H1 (cell line): ENCODE measurements around the gene GRAMD1B. TPM values are rescaled to one million over a fixed set of nuclear protein-coding genes. Genes with fewer than 3 reads are reported as not detected.

Experiments used
- CTCF ChIA-PET: fragments of 300-600 bp; sonication (Branson Sonifier 250); formaldehyde crosslinking; loops from one replicate; lab custom pipeline; 2021; ENCODE audit not compliant: partially characterized antibody; lab: Charles Lee
- POLR2A ChIA-PET: fragments of 300-600 bp; sonication (Branson Sonifier 250); formaldehyde crosslinking; loops from one replicate; lab custom pipeline; 2021; ENCODE audit warnings: inconsistent platforms; ENCODE audit not compliant: partially characterized antibody; lab: Charles Lee
- DNase-seq, 2 experiments: peaks; one replicate each; pipeline versions ENCODE4 v3.0.0 to v3.0.0-alpha.2; 2010 to 2022; ENCODE audit warnings: low spot score in 2 of 2, low read depth in 1 of 2, mixed read lengths in 1 of 2
- FAIRE-seq: peaks from 2 replicates; lab custom pipeline; 2011; peaks lifted over from hg19 to GRCh38; lab: Jason Lieb, UNC
- H2AFZ ChIP-seq: 2 replicates; pipeline ENCODE4 v1.8.1; 2012; ENCODE audit warnings: low read length, inconsistent platforms
- H2AK5ac ChIP-seq: 2 replicates; pipeline ENCODE4 v1.6.1; 2013; ENCODE audit warnings: low read depth, low read length
- H2BK120ac ChIP-seq: replicated peaks from 2 replicates; pipeline ENCODE3; 2013; ENCODE audit warnings: low read depth, low read length, inconsistent platforms
- H2BK12ac ChIP-seq: 2 replicates; pipeline ENCODE4 v1.6.1; 2013; ENCODE audit warnings: low read depth, low read length
- H2BK15ac ChIP-seq: 2 replicates; pipeline ENCODE4 v1.6.1; 2013; ENCODE audit warnings: low read length
- H2BK20ac ChIP-seq: 2 replicates; pipeline ENCODE4 v1.6.1; 2013; ENCODE audit warnings: low read length
- H2BK5ac ChIP-seq: 2 replicates; pipeline ENCODE4 v1.6.1; 2013; ENCODE audit warnings: low read depth, low read length
- H3K14ac ChIP-seq: 2 replicates; pipeline ENCODE4 v1.6.1; 2013; ENCODE audit warnings: inconsistent platforms; ENCODE audit not compliant: insufficient read length
- H3K18ac ChIP-seq: 2 replicates; pipeline ENCODE4 v1.6.1; 2013; ENCODE audit warnings: low read length; ENCODE audit errors: extremely low read depth
- H3K23ac ChIP-seq: 2 replicates; pipeline ENCODE4 v1.6.1; 2013; ENCODE audit warnings: inconsistent platforms; ENCODE audit not compliant: insufficient read length
- H3K23me2 ChIP-seq: 2 replicates; pipeline ENCODE4 v1.6.1; 2013; ENCODE audit warnings: low read depth, low read length
- H3K27ac ChIP-seq: 2 replicates; pipeline ENCODE4 v1.6.1; 2011; ENCODE audit warnings: low read depth, low read length, inconsistent platforms
- H3K27me3 ChIP-seq, 4 experiments: replicated peaks in 1 of 4; 1 replicate in 1 of 4; 2 replicates in 3 of 4; pipeline versions ENCODE4 v1.6.1 to v1.8.1; 2011 to 2013; ENCODE audit warnings: low read length in 3 of 4, mild to moderate bottlenecking in 3 of 4, inconsistent platforms in 2 of 4, mixed read lengths in 2 of 4, moderate library complexity in 1 of 4; ENCODE audit not compliant: control insufficient read depth in 3 of 4, insufficient read depth in 3 of 4; ENCODE audit errors: extremely low read depth in 1 of 4
- H3K36me3 ChIP-seq, 4 experiments: 2 replicates each; pipeline versions ENCODE4 v1.6.1 to v1.8.1; 2011 to 2013; ENCODE audit warnings: mild to moderate bottlenecking in 4 of 4, low read length in 3 of 4, moderate library complexity in 2 of 4, control low read depth in 1 of 4, inconsistent platforms in 1 of 4; ENCODE audit not compliant: insufficient read depth in 4 of 4, control insufficient read depth in 2 of 4
- H3K4ac ChIP-seq: replicated peaks from 2 replicates; pipeline ENCODE3; 2013; ENCODE audit warnings: low read length, low read depth, mixed read lengths, inconsistent platforms; ENCODE audit not compliant: insufficient read length
- H3K4me1 ChIP-seq, 4 experiments: replicated peaks in 1 of 4; 1 replicate in 1 of 4; 2 replicates in 3 of 4; pipeline versions ENCODE4 v1.6.1 to v1.8.1; 2011 to 2013; ENCODE audit warnings: low read length in 3 of 4, inconsistent platforms in 2 of 4, mixed read lengths in 1 of 4; ENCODE audit not compliant: insufficient read depth in 4 of 4, control insufficient read depth in 3 of 4
- H3K4me2 ChIP-seq, 2 experiments: 2 replicates each; pipeline versions ENCODE4 v1.6.1 to v1.8.1; 2011 to 2013; ENCODE audit warnings: low read depth in 2 of 2, low read length in 2 of 2, control low read depth in 1 of 2, inconsistent platforms in 1 of 2, mild to moderate bottlenecking in 1 of 2; ENCODE audit not compliant: insufficient read depth in 1 of 2
- H3K4me3 ChIP-seq, 4 experiments: fragments of 200-600, 300-600 bp in 1 of 4; sonication (generic), shearing (Covaris generic), sonication (Bioruptor Twin) in 1 of 4; 2 replicates each; pipeline versions ENCODE4 v1.5.1 to v1.8.1; 2011 to 2016; ENCODE audit warnings: low read length in 4 of 4, low read depth in 3 of 4, control low read depth in 2 of 4, inconsistent platforms in 2 of 4, mild to moderate bottlenecking in 2 of 4, mixed read lengths in 1 of 4, moderate library complexity in 1 of 4; ENCODE audit not compliant: insufficient read depth in 2 of 4; ENCODE audit errors: extremely low read depth in 1 of 4
- H3K56ac ChIP-seq: replicated peaks from 2 replicates; pipeline ENCODE3; 2013; ENCODE audit warnings: low read depth, mild to moderate bottlenecking, mixed read lengths, low read length, inconsistent platforms; ENCODE audit not compliant: insufficient read length
- H3K79me1 ChIP-seq: 2 replicates; pipeline ENCODE4 v1.6.1; 2013; ENCODE audit warnings: low read depth, low read length, control low read depth
- H3K79me2 ChIP-seq, 2 experiments: 2 replicates each; pipeline versions ENCODE4 v1.6.1 to v1.8.1; 2012 to 2013; ENCODE audit warnings: low read length in 2 of 2, mild to moderate bottlenecking in 2 of 2, inconsistent platforms in 1 of 2; ENCODE audit not compliant: insufficient read depth in 2 of 2, control insufficient read depth in 1 of 2
- H3K9ac ChIP-seq, 4 experiments: replicated peaks in 1 of 4; 1 replicate in 1 of 4; 2 replicates in 3 of 4; pipeline versions ENCODE4 v1.6.1 to v1.8.1; 2011 to 2013; ENCODE audit warnings: low read depth in 3 of 4, low read length in 3 of 4, control low read depth in 2 of 4, mild to moderate bottlenecking in 2 of 4, moderate library complexity in 2 of 4, inconsistent platforms in 1 of 4; ENCODE audit errors: extremely low read depth in 1 of 4
- H3K9me3 ChIP-seq, 2 experiments: 2 replicates each; pipeline versions ENCODE4 v1.6.1 to v1.8.1; 2012 to 2013; ENCODE audit warnings: mild to moderate bottlenecking in 2 of 2, moderate library complexity in 2 of 2, control low read depth in 1 of 2, inconsistent platforms in 1 of 2, low read depth in 1 of 2, low read length in 1 of 2, mixed read lengths in 1 of 2; ENCODE audit not compliant: insufficient read depth in 2 of 2
- H4K20me1 ChIP-seq, 2 experiments: replicated peaks in 1 of 2; 2 replicates each; pipeline versions ENCODE3 to v1.8.1; 2011 to 2013; ENCODE audit warnings: inconsistent platforms in 2 of 2, low read length in 2 of 2, mild to moderate bottlenecking in 1 of 2; ENCODE audit not compliant: insufficient read depth in 2 of 2, control insufficient read depth in 1 of 2
- H4K5ac ChIP-seq: 2 replicates; pipeline ENCODE4 v1.6.1; 2013; ENCODE audit warnings: low read length, low read depth, mixed read lengths, inconsistent platforms; ENCODE audit not compliant: insufficient read length
- H4K8ac ChIP-seq: 2 replicates; pipeline ENCODE4 v1.8.0; 2013; ENCODE audit warnings: mild to moderate bottlenecking, moderate library complexity, low read length, inconsistent platforms; ENCODE audit not compliant: insufficient read depth; ENCODE audit errors: extremely low read depth
- H4K91ac ChIP-seq: replicated peaks from 2 replicates; pipeline ENCODE3; 2013; ENCODE audit warnings: low read length, mixed read lengths, inconsistent platforms; ENCODE audit not compliant: insufficient read length
- polyA plus RNA-seq, 7 experiments: library from polyadenylated mRNA; depleted of rRNA in 3 of 7; stranded (reverse) in 5 of 7; unstranded in 2 of 7; fragments of >200 nt in 5 of 7; fragments of 200-250 nt in 2 of 7; gene quantifications; 1 replicate in 5 of 7; 2 replicates in 1 of 7; 4 replicates in 1 of 7; pipeline versions ENCODE4 v1.2.1 to v1.2.3, GENCODE V29; 2011 to 2013; ENCODE audit warnings: missing spikeins in 2 of 7, mixed read lengths in 2 of 7
- total RNA-seq: library from RNA; stranded (reverse); fragmentation: NEBNext Ultra II Directional; extraction: Animal tissue kit (Norgen Biotek cat#: 25700); gene quantifications from 2 replicates; pipeline ENCODE4 v1.2.1, GENCODE V29; 2021
- TF ChIP-seq, protein P1 (sequence below), 3 experiments: IDR thresholded peaks; 1 replicate in 2 of 3; 2 replicates in 1 of 3; pipeline versions ENCODE4 v1.5.1 to v1.6.1; 2011; ENCODE audit warnings: low read length in 3 of 3, mild to moderate bottlenecking in 3 of 3, inconsistent platforms in 2 of 3, low read depth in 1 of 3, moderate library complexity in 1 of 3; ENCODE audit not compliant: insufficient read depth in 1 of 3; ENCODE audit errors: control extremely low read depth in 1 of 3

The GRAMD1B gene
- total and polyA plus RNA-seq, 2 of the 8 experiments (the other 6 are each of a cell fraction or from before 2014, with no cell fraction given), result 10.1 to 21.2 TPM

DNA sequence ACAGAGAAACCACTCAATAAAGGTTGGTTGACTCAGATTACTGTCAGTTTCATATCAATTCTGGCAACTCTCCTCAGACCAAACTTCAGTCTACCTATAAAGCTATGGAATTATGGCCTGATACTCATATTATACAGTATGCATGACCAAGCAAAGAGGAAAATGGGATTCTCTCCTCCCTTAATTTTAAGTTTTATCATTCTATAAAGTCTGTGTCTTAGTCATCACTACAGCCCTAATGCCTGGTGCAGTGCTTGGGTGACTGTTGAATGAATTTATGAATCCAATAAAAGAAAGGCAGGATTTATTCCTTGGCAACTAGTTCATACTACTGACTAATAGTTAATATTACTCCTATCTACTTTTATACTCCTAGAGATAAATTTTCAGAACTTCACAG lies 37.6 kb upstream of the GRAMD1B start:
- H2BK5ac ChIP-seq, result no peak overlapping the region
- H4K5ac ChIP-seq, result no peak overlapping the region
- no peak overlapping the region for H2BK120ac ChIP-seq
- H3K36me3 ChIP-seq, result no peaks in the 10 kb centered on the region
- ChIA-PET CTCF (interaction anchor here (1.3 kb wide), 1 partner anchor 15 kb away, joined by 5 read pairs; no protein-coding TSS in a partner anchor), POLR2A (no interaction called here)
- no peak overlapping the region for H3K18ac ChIP-seq
- H3K23ac ChIP-seq, result no peak overlapping the region
- H3K9me3 ChIP-seq, result no peaks in the 10 kb centered on the region
- H4K8ac ChIP-seq, result no peak overlapping the region
- no peaks in the 10 kb centered on the region for H4K20me1 ChIP-seq
- DNase-seq, result no peak
- no peak overlapping the region for H3K27ac ChIP-seq
- no peaks in the 10 kb centered on the region for H3K79me1 ChIP-seq
- H2BK12ac ChIP-seq, result no peak overlapping the region
- H2BK15ac ChIP-seq, result no peak overlapping the region
- no peaks in the 10 kb centered on the region for H3K79me2 ChIP-seq
- H3K4me3 ChIP-seq, result no peak overlapping the region
- no peak overlapping the region for H4K91ac ChIP-seq
- no peak overlapping the region for H2BK20ac ChIP-seq
- TF ChIP-seq, protein P1, sequence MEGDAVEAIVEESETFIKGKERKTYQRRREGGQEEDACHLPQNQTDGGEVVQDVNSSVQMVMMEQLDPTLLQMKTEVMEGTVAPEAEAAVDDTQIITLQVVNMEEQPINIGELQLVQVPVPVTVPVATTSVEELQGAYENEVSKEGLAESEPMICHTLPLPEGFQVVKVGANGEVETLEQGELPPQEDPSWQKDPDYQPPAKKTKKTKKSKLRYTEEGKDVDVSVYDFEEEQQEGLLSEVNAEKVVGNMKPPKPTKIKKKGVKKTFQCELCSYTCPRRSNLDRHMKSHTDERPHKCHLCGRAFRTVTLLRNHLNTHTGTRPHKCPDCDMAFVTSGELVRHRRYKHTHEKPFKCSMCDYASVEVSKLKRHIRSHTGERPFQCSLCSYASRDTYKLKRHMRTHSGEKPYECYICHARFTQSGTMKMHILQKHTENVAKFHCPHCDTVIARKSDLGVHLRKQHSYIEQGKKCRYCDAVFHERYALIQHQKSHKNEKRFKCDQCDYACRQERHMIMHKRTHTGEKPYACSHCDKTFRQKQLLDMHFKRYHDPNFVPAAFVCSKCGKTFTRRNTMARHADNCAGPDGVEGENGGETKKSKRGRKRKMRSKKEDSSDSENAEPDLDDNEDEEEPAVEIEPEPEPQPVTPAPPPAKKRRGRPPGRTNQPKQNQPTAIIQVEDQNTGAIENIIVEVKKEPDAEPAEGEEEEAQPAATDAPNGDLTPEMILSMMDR (IDR thresholded peaks at IDR 0.05; ENCODE audit: control extremely low read depth in 1 of 3, insufficient read depth in 1 of 3, low read depth in 1 of 3, low read length in 3 of 3), result no peak
- no peak overlapping the region for H3K9ac ChIP-seq
- H3K27me3 ChIP-seq, result no peaks in the 10 kb centered on the region; a peak in 1 of 7 replicates
- H3K4me2 ChIP-seq, result no peak overlapping the region
- no peak overlapping the region for H3K14ac ChIP-seq
- no peak for FAIRE-seq
- no peaks in the 10 kb centered on the region for H3K4me1 ChIP-seq
- H2AFZ ChIP-seq, result no peak overlapping the region
- no peak overlapping the region for H3K56ac ChIP-seq
- H3K4ac ChIP-seq, result no peak overlapping the region
- H2AK5ac ChIP-seq, result no peak overlapping the region
- H3K23me2 ChIP-seq, result no peaks in the 10 kb centered on the region
